Stomach (tissue), 9 donors: ENCODE measurements around the gene LRRC4C. TPM values are rescaled to one million over a fixed set of nuclear protein-coding genes. Genes with fewer than 3 reads are reported as not detected.

ENCODE experiments used
- DNase-seq, 2 donors: peaks; one replicate each; pipeline versions ENCODE4 v3.0.0 to v3.0.0-alpha.2; 2013 to 2019
- H3K27ac ChIP-seq, 5 donors: fragments of 200-600 bp in 4 of 5; sonication (generic) in 4 of 5; one replicate each; pipeline ENCODE4 v1.5.1; 2013 to 2019; ENCODE audit warnings: mild to moderate bottlenecking in 1 of 5, moderate library complexity in 1 of 5
- H3K27me3 ChIP-seq, 3 donors: fragments of 200-600 bp; sonication (generic); one replicate each; pipeline ENCODE4 v1.5.1; 2017 to 2019; ENCODE audit warnings: mixed run types in 1 of 3
- H3K36me3 ChIP-seq, 4 donors: fragments of 200-600 bp; sonication (generic); 1 replicate in 3 of 4; 2 replicates in 1 of 4; pipeline ENCODE4 v1.5.1; 2016 to 2019
- H3K4me1 ChIP-seq, 4 donors: fragments of 200-600 bp; sonication (generic); one replicate each; pipeline ENCODE4 v1.5.1; 2016 to 2019
- H3K4me3 ChIP-seq, 4 donors: fragments of 200-600 bp; sonication (generic) in 3 of 4; one replicate each; pipeline ENCODE4 v1.5.1; 2016 to 2019; ENCODE audit warnings: mild to moderate bottlenecking in 1 of 4
- H3K9me3 ChIP-seq, 4 donors: fragments of 200-600 bp; sonication (generic); one replicate each; pipeline ENCODE4 v1.5.1; 2016 to 2019
- CTCF ChIP-seq, 7 experiments: fragments of 450-650 bp in 4 of 7; fragments of 200-600 bp in 3 of 7; sonication (generic) in 3 of 7; IDR thresholded peaks; one replicate each; pipeline ENCODE4 v1.5.1; 2016 to 2019; ENCODE audit warnings: antibody characterized with exemption in 7 of 7, control low read depth in 2 of 7, mild to moderate bottlenecking in 1 of 7
- EP300 ChIP-seq: sonication (generic); formaldehyde crosslinking; IDR thresholded peaks from one replicate; pipeline ENCODE4 v1.6.1; 2017; ENCODE audit warnings: antibody characterized with exemption
- POLR2A ChIP-seq, 4 donors: fragments of 450-650 bp; IDR thresholded peaks; one replicate each; pipeline ENCODE4 v1.6.1; 2016; ENCODE audit warnings: antibody characterized with exemption in 4 of 4, control low read depth in 2 of 4, mild to moderate bottlenecking in 1 of 4, moderate library complexity in 1 of 4
- POLR2AphosphoS5 ChIP-seq, 3 donors: sonication (generic); formaldehyde crosslinking; IDR thresholded peaks; one replicate each; pipeline ENCODE4 v1.6.1; 2016; ENCODE audit warnings: antibody characterized with exemption in 3 of 3
- WGBS, 5 donors: extraction: QIAGEN DNeasy Blood & Tissue Kit in 3 of 5; methylation state at CpG; one replicate each; pipeline versions ENCODE4 v1.1.5 to v1.1.7; 2013 to 2018; 5-methylcytosine and 5-hydroxymethylcytosine counted together
- intact Hi-C: fragments of 100-400 bp; cut with DNase I; formaldehyde crosslinking; loops from one replicate; pipeline ENCODE4 v1.15.1; 2023; ENCODE audit warnings: low total_unique reads
- polyA plus RNA-seq, 3 donors: library from polyadenylated mRNA; stranded (reverse); fragments of 200-250 nt; gene quantifications; one replicate each; pipeline ENCODE4 v1.2.3, GENCODE V29; 2013
- total RNA-seq, 5 donors: library from RNA; depleted of rRNA; stranded (reverse); fragments of >200 nt; gene quantifications; one replicate each; pipeline versions ENCODE4 v1.1.0 to v1.2.3, GENCODE V29; 2014 to 2016
- donor health status: healthy with polysubstance abuse.
- donor health status: Bipolar disorder and iron deficiency.
- donor health status: healthy.

Gene LRRC4C
- total and polyA plus RNA-seq, 8 donors, result 0.31 to 3.3 (median 0.45) TPM; not detected in 4

DNA sequence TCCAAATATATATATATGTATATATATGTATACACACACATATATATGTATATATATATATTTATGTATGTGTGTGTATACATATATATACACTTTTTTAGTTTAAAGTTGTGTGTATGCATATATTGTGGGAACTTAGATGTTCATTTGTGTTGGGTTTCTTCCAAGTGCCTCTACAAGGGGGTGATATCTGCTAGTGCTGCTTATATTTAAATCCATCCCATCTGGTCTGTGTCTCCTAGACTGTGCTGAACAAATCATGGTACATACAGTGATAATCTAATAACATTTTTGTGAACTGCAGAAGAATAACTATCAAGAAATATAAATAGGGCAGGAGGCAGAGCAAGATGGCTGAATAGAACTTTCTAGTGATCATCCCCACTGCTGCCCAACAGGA lies 696.4 kb downstream of the LRRC4C start:
- intact Hi-C loops, result no loop called here
- no peak for TF ChIP-seq POLR2AphosphoS5 (IDR thresholded peaks at IDR 0.05)
- no peak for TF ChIP-seq EP300
- TF ChIP-seq CTCF (IDR thresholded peaks at IDR 0.05), result no peak
- TF ChIP-seq POLR2A (IDR thresholded peaks at IDR 0.05), result no peak
- Histone ChIP-seq H3K9me3 (peaks cover 0 to 11% (median 2%) of the 10 kb centered on the region in 4 donors), H3K27ac (no peak overlapping the region), H3K36me3 (no peaks in the 10 kb centered on the region), H3K4me3 (no peak overlapping the region), H3K4me1 (no peaks in the 10 kb centered on the region), H3K27me3 (no peaks in the 10 kb centered on the region)
- DNase-seq, result no peak

GRCh38 chr11:40759341-40759740 lies 700.1 kb downstream of the LRRC4C start:
- no peak for DNase-seq
- Histone ChIP-seq H3K27ac (no peak overlapping the region), H3K4me1 (no peaks in the 10 kb centered on the region), H3K4me3 (no peak overlapping the region), H3K9me3 (peaks cover 0 to 17% (median 3%) of the 10 kb centered on the region in 4 donors), H3K36me3 (no peaks in the 10 kb centered on the region), H3K27me3 (no peaks in the 10 kb centered on the region)
- intact Hi-C loops, result no loop called here
- 78 to 85% (median 84%) methylated on average over 3 of the region's 3 CpGs for WGBS, 5 donors
- TF ChIP-seq EP300, result no peak
- no peak for TF ChIP-seq POLR2AphosphoS5 (IDR thresholded peaks at IDR 0.05)
- TF ChIP-seq CTCF (IDR thresholded peaks at IDR 0.05), result no peak
- TF ChIP-seq POLR2A (IDR thresholded peaks at IDR 0.05), result no peak

- DNase-seq, result no peak
- no peaks in the 10 kb centered on the region for H3K27me3 ChIP-seq
- H3K4me1 ChIP-seq, result no peaks in the 10 kb centered on the region
- TF ChIP-seq EP300 (no peak), POLR2A (IDR thresholded peaks at IDR 0.05) (no peak), POLR2AphosphoS5 (IDR thresholded peaks at IDR 0.05) (no peak), CTCF (IDR thresholded peaks at IDR 0.05) (no peak)
- H3K9me3 ChIP-seq, result peaks cover 0 to 13% (median 7%) of the 10 kb centered on the region in 4 donors
- no peak overlapping the region for H3K27ac ChIP-seq
- intact Hi-C loops, result no loop called here
- H3K4me3 ChIP-seq, result no peak overlapping the region
- no peaks in the 10 kb centered on the region for H3K36me3 ChIP-seq
- WGBS, 5 donors, result 68 to 83% (median 81%) methylated on average over 2 of the region's 2 CpGs
Measured at GRCh38 chr11:40754297-40754696, 705.2 kb downstream of the LRRC4C start.

- Histone ChIP-seq H3K27me3 (no peaks in the 10 kb centered on the region), H3K4me3 (no peak overlapping the region), H3K36me3 (no peaks in the 10 kb centered on the region), H3K9me3 (peaks cover 0 to 32% (median 13%) of the 10 kb centered on the region in 4 donors), H3K27ac (no peak overlapping the region), H3K4me1 (no peaks in the 10 kb centered on the region)
- intact Hi-C loops, result no loop called here
- TF ChIP-seq CTCF (IDR thresholded peaks at IDR 0.05), result no peak
- TF ChIP-seq POLR2A (IDR thresholded peaks at IDR 0.05), result no peak
- no peak for TF ChIP-seq POLR2AphosphoS5 (IDR thresholded peaks at IDR 0.05)
- no peak for TF ChIP-seq EP300
- no peak for DNase-seq
- 50 to 74% (median 60%) methylated on average over 4 of the region's 4 CpGs for WGBS, 5 donors
Measured at GRCh38 chr11:40746282-40746681, 713.2 kb downstream of the LRRC4C start.
